GM12878 (cell line): ENCODE data around the gene RETREG2. TPM values are rescaled to one million over a fixed set of nuclear protein-coding genes. Genes with fewer than 3 reads are reported as not detected.

Experiments used
- ATAC-seq: fragments of 200-7000 bp; cut with Tn5 transposase; 3 replicates; pipeline ENCODE4 v1.9.1; 2020; ENCODE audit warnings: mild to moderate bottlenecking, moderate library complexity
- BruUV-seq: library from RNA; stranded (reverse); fragments of 400-500 nt; replicated peaks from 2 replicates; lab custom pipeline; 2021; lab: Mats Ljungman, UMichigan
- CTCF ChIA-PET: fragments of 300-600 bp; sonication (Branson Sonifier 250); formaldehyde crosslinking; extraction: SDS; loops from one replicate; lab custom pipeline; 2021; ENCODE audit warnings: inconsistent platforms; lab: Yijun Ruan, JAX
- POLR2A ChIA-PET: fragments of 350-600 bp; formaldehyde crosslinking; extraction: SDS; loops from one replicate; lab custom pipeline; 2021; ENCODE audit warnings: inconsistent platforms; lab: Charles Lee
- RAD21 ChIA-PET: fragments of 300-600 bp; sonication (Branson Sonifier 250); formaldehyde crosslinking; loops from one replicate; lab custom pipeline; 2023; ENCODE audit warnings: antibody characterized with exemption; ENCODE audit not compliant: unreplicated experiment; lab: Charles Lee
- SMC1A ChIA-PET: fragments of 300-600 bp; sonication (Branson Sonifier 250); formaldehyde crosslinking; loops from one replicate; lab custom pipeline; 2023; ENCODE audit not compliant: unreplicated experiment, uncharacterized antibody; lab: Charles Lee
- DNase-seq: peaks from one replicate; pipeline ENCODE4 v3.0.0-alpha.2; 2011; ENCODE audit warnings: low read depth, low spot score
- FAIRE-seq: peaks from 3 replicates; lab custom pipeline; 2011; peaks lifted over from hg19 to GRCh38; lab: Jason Lieb, UNC
- H2AFZ ChIP-seq: 2 replicates; pipeline ENCODE4 v1.6.0; 2011; ENCODE audit warnings: low read depth, low read length, control low read depth; ENCODE audit not compliant: control insufficient read depth
- H3K27ac ChIP-seq: 2 replicates; pipeline ENCODE4 v1.5.1; 2011; ENCODE audit warnings: control low read depth; ENCODE audit not compliant: control insufficient read depth, insufficient read depth
- H3K27me3 ChIP-seq, 2 experiments: replicated peaks in 1 of 2; 2 replicates each; pipeline versions ENCODE4 v1.6.0 to v1.6.1; 2011; ENCODE audit warnings: low read length in 1 of 2; ENCODE audit not compliant: control insufficient read depth in 2 of 2, insufficient read depth in 2 of 2
- H3K36me3 ChIP-seq, 2 experiments: 2 replicates each; pipeline ENCODE4 v1.5.1; 2011; ENCODE audit warnings: low read length in 1 of 2; ENCODE audit not compliant: control insufficient read depth in 2 of 2, insufficient read depth in 2 of 2
- H3K4me1 ChIP-seq: 2 replicates; pipeline ENCODE4 v1.6.1; 2011; ENCODE audit warnings: mild to moderate bottlenecking, low read length, moderate library complexity, mixed read lengths; ENCODE audit not compliant: control insufficient read depth, insufficient read depth
- H3K4me2 ChIP-seq: 2 replicates; pipeline ENCODE4 v1.6.0; 2011; ENCODE audit warnings: control low read depth; ENCODE audit not compliant: control insufficient read depth, insufficient read depth
- H3K4me3 ChIP-seq: fragments of 200-600 bp; sonication (generic); 2 replicates; pipeline ENCODE4 v1.5.1; 2016
- H3K79me2 ChIP-seq: 2 replicates; pipeline ENCODE4 v1.6.0; 2011; ENCODE audit warnings: low read length; ENCODE audit not compliant: control insufficient read depth, insufficient read depth
- H3K9ac ChIP-seq: 2 replicates; pipeline ENCODE4 v1.8.0; 2011; ENCODE audit warnings: low read length, control low read depth, mixed read lengths; ENCODE audit not compliant: control insufficient read depth, insufficient read depth
- H3K9me3 ChIP-seq: replicated peaks from 3 replicates; pipeline ENCODE4 v1.5.1; 2011; ENCODE audit warnings: mild to moderate bottlenecking, low read length; ENCODE audit not compliant: control insufficient read depth, insufficient read depth
- H4K20me1 ChIP-seq: 2 replicates; pipeline ENCODE4 v1.6.0; 2011; ENCODE audit not compliant: control insufficient read depth, insufficient read depth
- PML ChIP-seq: IDR thresholded peaks from 2 replicates; pipeline ENCODE4 v1.6.1; 2012; ENCODE audit warnings: low read length, inconsistent platforms
- RB1 ChIP-seq: fragments of 450-650 bp; formaldehyde crosslinking; IDR thresholded peaks from 2 replicates; pipeline ENCODE4 v1.6.1; 2017; ENCODE audit warnings: mild to moderate bottlenecking, borderline replicate concordance
- REST ChIP-seq: IDR thresholded peaks from 2 replicates; pipeline ENCODE4 v1.6.1; 2012; ENCODE audit warnings: mild to moderate bottlenecking, low read depth, low read length
- SP1 ChIP-seq: IDR thresholded peaks from one replicate; pipeline ENCODE4 v1.6.1; 2011; ENCODE audit warnings: low read depth, low read length
- SREBF1 ChIP-seq: IDR thresholded peaks from 2 replicates; pipeline ENCODE4 v1.6.1; 2012; ENCODE audit warnings: mild to moderate bottlenecking, low read length
- STAT1 ChIP-seq: fragments of 450-650 bp; conservative IDR thresholded peaks from 2 replicates; pipeline ENCODE4 v1.6.1; 2014; ENCODE audit warnings: antibody characterized with exemption, mild to moderate bottlenecking
- ZNF207 ChIP-seq: fragments of 450-650 bp; IDR thresholded peaks from 2 replicates; pipeline ENCODE4 v1.6.1; 2014; ENCODE audit warnings: antibody characterized with exemption, mild to moderate bottlenecking, borderline replicate concordance
- WGBS: methylation state at CpG from one replicate; pipeline ENCODE4 v1.1.6; 2016; ENCODE audit warnings: low lambda C conversion rate; ENCODE audit not compliant: insufficient replicate concordance, insufficient coverage; ENCODE audit errors: missing lambda C conversion rate; 5-methylcytosine and 5-hydroxymethylcytosine counted together
- in situ Hi-C: fragments of 300-500 bp; cut with MboI; formaldehyde crosslinking; loops from 9 replicates; pipeline ENCODE4 v1.14.3; 2018; ENCODE audit warnings: mixed read lengths
- intact Hi-C: fragments of 100-400 bp; cut with micrococcal nuclease; formaldehyde crosslinking; loops from one replicate; pipeline ENCODE4 v1.14.2; 2022; ENCODE audit not compliant: unreplicated experiment
- polyA plus RNA-seq, 11 experiments: library from polyadenylated mRNA; depleted of rRNA in 4 of 11; unstranded in 6 of 11; stranded (reverse) in 5 of 11; fragments of >200 nt; fragmentation: Nextera tagmentation in 4 of 11; fragmentation: Illumina TruSeq in 1 of 11; extraction: Ambion mirVana in 4 of 11; extraction: Trizol in 1 of 11; gene quantifications; 1 replicate in 1 of 11; 2 replicates in 10 of 11; pipeline versions ENCODE4 v1.2.1 to v1.2.3, GENCODE V29; 2011 to 2016; ENCODE audit warnings: inconsistent platforms in 2 of 11, missing spikeins in 2 of 11, low read depth in 1 of 11
- total RNA-seq, 4 experiments: library from RNA; depleted of rRNA in 3 of 4; stranded (reverse); fragments of >200 nt in 3 of 4; fragmentation: Illumina TruSeq in 1 of 4; extraction: Trizol in 1 of 4; gene quantifications; 2 replicates each; pipeline versions ENCODE4 v1.2.1 to v1.2.3, GENCODE V29; 2013 to 2021
- TF ChIP-seq, protein P1 (sequence below): IDR thresholded peaks from 2 replicates; pipeline ENCODE4 v1.6.1; 2012; ENCODE audit warnings: low read depth, low read length, improper control_type of control experiment
- TF ChIP-seq, protein P2 (sequence below): fragments of 450-650 bp; IDR thresholded peaks from 2 replicates; pipeline ENCODE4 v1.6.1; 2016; ENCODE audit warnings: mild to moderate bottlenecking, moderate library complexity, borderline replicate concordance
- TF ChIP-seq, protein P3 (sequence below): fragments of 450-650 bp; IDR thresholded peaks from 2 replicates; pipeline ENCODE4 v1.6.1; 2016; ENCODE audit warnings: mild to moderate bottlenecking
- TF ChIP-seq, protein P4 (sequence below): fragments of 450-650 bp; IDR thresholded peaks from 2 replicates; pipeline ENCODE4 v1.6.1; 2017; ENCODE audit warnings: borderline replicate concordance

Gene RETREG2
- total and polyA plus RNA-seq, 10 of the 15 experiments (the other 5 are each of a cell fraction or from before 2014, with no cell fraction given) = 10.1 to 72.0 (median 28.3) TPM

GRCh38 chr2:219230059-219230540 lies 52.0 kb downstream of the RETREG2 start:
- H2AFZ ChIP-seq = peak overlapping the region; percentile 45
- H3K27me3 ChIP-seq = no peaks in the 10 kb centered on the region
- peak overlapping the region; percentile 74 for H3K4me2 ChIP-seq
- H4K20me1 ChIP-seq = no peaks in the 10 kb centered on the region
- FAIRE-seq = no peak
- POLR2A ChIA-PET = interaction anchor here (0.6 to 3.5 kb wide), 13 partner anchors 12 to 672 kb away, joined by 3 to 45 read pairs (median 7); partner anchors contain the start of genes ABCB6, CNPPD1, DNAJB2 and DNPEP
- H3K4me3 ChIP-seq = peak overlapping the region; percentile 89
- DNase-seq = no peak
- H3K36me3 ChIP-seq = peaks cover 8 to 32% of the 10 kb centered on the region in 2 experiments
- SMC1A ChIA-PET = interaction anchor here (0.9 to 2.7 kb wide), 12 partner anchors 9 to 92 kb away, joined by 3 to 22 read pairs (median 4); partner anchors contain the start of genes ABCB6, CNPPD1, GLB1L and STK16
- CTCF ChIA-PET = interaction anchor here (0.8 to 2.8 kb wide), 12 partner anchors 7 to 349 kb away, joined by 3 to 16 read pairs (median 6); partner anchors contain the start of genes GLB1L, STK16, WNT10A and ZFAND2B
- H3K4me1 ChIP-seq = peaks cover 15% of the 10 kb centered on the region
- RAD21 ChIA-PET = interaction anchor here (1.0 to 2.6 kb wide), 8 partner anchors 12 to 70 kb away, joined by 3 to 14 read pairs (median 6); partner anchors contain the start of genes ABCB6, GLB1L, STK16 and ZFAND2B
- H3K9me3 ChIP-seq = no peaks in the 10 kb centered on the region
- peak; percentile 56 for ATAC-seq
- under 1% methylated on average over 24 of the region's 24 CpGs for WGBS
- peak overlapping the region; percentile 83 for H3K27ac ChIP-seq
- in situ Hi-C loops = no loop called here
- BruUV-seq = TSS peak; percentile 77
- H3K9ac ChIP-seq = peak overlapping the region; percentile 92
- H3K79me2 ChIP-seq = peaks cover 44% of the 10 kb centered on the region
- intact Hi-C loops = no loop called here
- TF ChIP-seq, protein P1, sequence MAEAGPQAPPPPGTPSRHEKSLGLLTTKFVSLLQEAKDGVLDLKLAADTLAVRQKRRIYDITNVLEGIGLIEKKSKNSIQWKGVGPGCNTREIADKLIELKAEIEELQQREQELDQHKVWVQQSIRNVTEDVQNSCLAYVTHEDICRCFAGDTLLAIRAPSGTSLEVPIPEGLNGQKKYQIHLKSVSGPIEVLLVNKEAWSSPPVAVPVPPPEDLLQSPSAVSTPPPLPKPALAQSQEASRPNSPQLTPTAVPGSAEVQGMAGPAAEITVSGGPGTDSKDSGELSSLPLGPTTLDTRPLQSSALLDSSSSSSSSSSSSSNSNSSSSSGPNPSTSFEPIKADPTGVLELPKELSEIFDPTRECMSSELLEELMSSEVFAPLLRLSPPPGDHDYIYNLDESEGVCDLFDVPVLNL = no peak
- TF ChIP-seq PML = peak; percentile 36; the same call in 1 of the 2 replicates
- TF ChIP-seq, protein P2, sequence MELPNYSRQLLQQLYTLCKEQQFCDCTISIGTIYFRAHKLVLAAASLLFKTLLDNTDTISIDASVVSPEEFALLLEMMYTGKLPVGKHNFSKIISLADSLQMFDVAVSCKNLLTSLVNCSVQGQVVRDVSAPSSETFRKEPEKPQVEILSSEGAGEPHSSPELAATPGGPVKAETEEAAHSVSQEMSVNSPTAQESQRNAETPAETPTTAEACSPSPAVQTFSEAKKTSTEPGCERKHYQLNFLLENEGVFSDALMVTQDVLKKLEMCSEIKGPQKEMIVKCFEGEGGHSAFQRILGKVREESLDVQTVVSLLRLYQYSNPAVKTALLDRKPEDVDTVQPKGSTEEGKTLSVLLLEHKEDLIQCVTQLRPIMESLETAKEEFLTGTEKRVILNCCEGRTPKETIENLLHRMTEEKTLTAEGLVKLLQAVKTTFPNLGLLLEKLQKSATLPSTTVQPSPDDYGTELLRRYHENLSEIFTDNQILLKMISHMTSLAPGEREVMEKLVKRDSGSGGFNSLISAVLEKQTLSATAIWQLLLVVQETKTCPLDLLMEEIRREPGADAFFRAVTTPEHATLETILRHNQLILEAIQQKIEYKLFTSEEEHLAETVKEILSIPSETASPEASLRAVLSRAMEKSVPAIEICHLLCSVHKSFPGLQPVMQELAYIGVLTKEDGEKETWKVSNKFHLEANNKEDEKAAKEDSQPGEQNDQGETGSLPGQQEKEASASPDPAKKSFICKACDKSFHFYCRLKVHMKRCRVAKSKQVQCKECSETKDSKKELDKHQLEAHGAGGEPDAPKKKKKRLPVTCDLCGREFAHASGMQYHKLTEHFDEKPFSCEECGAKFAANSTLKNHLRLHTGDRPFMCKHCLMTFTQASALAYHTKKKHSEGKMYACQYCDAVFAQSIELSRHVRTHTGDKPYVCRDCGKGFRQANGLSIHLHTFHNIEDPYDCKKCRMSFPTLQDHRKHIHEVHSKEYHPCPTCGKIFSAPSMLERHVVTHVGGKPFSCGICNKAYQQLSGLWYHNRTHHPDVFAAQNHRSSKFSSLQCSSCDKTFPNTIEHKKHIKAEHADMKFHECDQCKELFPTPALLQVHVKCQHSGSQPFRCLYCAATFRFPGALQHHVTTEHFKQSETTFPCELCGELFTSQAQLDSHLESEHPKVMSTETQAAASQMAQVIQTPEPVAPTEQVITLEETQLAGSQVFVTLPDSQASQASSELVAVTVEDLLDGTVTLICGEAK = no peak
- TF ChIP-seq, protein P3, sequence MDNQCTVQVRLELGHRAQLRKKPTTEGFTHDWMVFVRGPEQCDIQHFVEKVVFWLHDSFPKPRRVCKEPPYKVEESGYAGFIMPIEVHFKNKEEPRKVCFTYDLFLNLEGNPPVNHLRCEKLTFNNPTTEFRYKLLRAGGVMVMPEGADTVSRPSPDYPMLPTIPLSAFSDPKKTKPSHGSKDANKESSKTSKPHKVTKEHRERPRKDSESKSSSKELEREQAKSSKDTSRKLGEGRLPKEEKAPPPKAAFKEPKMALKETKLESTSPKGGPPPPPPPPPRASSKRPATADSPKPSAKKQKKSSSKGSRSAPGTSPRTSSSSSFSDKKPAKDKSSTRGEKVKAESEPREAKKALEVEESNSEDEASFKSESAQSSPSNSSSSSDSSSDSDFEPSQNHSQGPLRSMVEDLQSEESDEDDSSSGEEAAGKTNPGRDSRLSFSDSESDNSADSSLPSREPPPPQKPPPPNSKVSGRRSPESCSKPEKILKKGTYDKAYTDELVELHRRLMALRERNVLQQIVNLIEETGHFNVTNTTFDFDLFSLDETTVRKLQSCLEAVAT = 0 out of 2 replicates have a peak, but pooled peaks have one; percentile 10
- TF ChIP-seq RB1 = peak; percentile 30; the same call in 1 of the 2 replicates
- TF ChIP-seq ZNF207 = no peak; the same call in 1 of the 2 replicates
- TF ChIP-seq SP1 = no peak
- no peak for TF ChIP-seq SREBF1
- TF ChIP-seq, protein P4, sequence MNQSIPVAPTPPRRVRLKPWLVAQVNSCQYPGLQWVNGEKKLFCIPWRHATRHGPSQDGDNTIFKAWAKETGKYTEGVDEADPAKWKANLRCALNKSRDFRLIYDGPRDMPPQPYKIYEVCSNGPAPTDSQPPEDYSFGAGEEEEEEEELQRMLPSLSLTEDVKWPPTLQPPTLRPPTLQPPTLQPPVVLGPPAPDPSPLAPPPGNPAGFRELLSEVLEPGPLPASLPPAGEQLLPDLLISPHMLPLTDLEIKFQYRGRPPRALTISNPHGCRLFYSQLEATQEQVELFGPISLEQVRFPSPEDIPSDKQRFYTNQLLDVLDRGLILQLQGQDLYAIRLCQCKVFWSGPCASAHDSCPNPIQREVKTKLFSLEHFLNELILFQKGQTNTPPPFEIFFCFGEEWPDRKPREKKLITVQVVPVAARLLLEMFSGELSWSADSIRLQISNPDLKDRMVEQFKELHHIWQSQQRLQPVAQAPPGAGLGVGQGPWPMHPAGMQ = no peak
- no peak for TF ChIP-seq REST
- TF ChIP-seq STAT1 = no peak
